ENCODE results near the gene CEP104.
A peak's percentile ranks its signal among the peaks of the same experiment; 100 is the strongest.

CEP104 gene

DNA sequence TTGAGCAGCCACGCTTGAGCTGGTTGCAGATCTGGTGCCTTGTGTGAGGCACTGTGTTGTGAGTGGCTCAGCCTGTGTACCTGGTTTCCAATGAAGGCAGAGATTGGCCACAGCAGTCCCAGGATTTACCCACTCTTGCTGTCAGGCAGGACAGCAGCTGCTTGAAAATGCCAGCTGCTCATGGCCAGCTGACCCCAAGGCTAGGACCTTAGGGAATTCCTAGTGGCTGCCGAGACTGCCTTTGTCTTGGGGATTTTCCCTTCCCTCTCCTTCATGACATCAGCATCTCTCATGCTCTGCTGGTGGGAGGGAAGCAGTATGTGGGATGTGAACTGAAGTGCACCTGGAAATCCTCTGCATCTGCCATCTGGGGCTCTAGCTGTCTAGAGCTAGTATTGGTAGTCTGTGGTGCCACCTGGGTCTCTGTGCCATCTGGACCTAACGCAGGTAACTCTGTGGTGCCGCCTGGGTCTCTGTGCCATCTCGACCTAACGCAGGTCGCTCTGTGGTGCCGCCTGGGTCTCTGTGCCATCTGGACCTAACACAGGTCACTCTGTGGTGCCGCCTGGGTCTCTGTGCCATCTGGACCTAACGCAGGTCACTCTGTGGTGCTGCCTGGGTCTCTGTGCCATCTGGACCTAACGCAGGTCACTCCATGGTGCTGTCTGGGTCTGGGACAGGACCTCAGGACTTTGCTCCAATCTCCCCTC is 56.9 kb downstream of the CEP104 start:
- DNase-seq (ENCODE audit: low spot score), result peak; percentile 31

DNA sequence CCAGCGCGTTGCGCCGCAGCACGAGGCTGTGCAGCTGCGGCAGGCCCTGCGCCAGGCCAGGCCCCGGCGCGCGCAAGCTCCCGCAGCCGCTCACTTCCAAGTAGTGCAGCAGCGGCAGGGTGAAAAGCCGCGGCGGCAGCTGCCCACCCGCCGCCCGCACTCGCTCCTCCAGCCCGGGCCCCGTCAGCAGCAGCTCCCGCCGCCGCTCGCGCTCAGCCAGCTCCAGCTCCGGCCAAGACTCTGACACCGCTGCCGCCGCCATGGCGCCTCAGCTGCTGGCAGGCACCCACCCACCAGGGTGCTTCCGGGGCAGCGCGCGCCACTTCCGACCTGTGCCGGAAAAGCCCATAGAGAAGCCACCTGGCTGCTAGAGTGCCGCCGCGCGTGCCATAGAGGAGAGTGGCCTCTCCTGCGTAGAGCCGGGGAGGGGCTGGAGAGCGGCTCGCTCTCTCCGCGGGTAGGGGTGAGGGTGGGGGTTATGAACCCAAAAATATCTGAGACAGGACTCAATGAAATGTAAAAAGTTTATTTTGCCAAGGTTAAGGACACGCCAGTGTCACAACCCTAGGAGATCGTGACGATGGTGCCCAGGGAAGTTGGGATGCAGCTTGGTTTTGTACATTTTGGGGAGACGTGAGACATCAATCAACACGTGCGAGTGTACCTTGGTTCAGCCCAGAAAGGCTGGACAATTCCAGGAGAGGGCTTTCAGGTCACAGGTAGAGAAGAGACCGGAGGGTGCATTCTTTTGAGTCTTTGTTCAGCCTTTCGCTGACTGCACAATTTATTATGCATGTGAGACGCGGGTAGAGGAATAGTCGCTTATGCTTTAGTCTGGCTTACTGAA is 60.6 kb downstream of the CEP104 start, which contains the start of gene LRRC47:
Gene LRRC47 (minus strand): TSS at position 284 of the 847 bp plus-strand sequence. CDS start 22 bp downstream, at position 262.
- DNase-seq (ENCODE audit: low spot score), result peak; percentile 79

DNA sequence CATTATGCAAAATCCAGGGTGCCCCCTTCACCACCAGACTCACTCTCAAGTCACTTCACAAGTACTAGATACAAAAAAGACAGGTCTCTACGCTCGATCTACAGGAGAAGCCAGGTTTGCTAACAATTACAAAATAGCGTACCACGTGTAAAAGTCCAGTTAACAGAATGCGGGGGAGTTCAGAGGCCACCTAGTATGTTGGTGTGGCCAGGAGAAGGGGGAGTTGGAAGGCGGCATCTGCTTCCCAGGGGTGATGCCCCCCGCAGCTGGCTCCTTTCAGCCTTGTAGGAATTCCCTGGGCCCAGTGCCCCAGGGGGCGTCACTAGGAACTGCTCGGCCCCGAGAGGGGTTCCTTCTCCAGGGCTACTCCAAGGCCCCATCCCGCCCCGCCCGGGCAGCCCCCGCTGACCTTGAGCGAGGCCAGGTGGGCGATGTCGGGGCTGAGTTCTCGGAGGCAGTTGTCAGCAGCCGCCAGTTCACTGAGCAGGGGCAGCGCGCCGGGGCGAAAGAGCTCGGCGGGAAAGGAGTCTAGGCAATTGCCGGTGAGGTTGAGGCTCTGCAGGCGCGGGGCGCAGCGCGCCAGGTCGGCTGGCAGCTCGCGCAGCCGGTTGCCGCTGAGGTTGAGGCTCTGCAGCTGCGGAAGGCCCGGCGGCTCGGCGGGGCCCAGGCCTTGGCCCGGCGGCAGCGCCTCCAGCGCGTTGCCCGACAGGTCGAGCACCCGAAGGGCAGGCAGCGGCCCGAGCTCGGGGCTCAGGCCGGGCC is 61.4 kb downstream of the CEP104 start:
- DNase-seq (ENCODE audit: low spot score), result no peak

DNA sequence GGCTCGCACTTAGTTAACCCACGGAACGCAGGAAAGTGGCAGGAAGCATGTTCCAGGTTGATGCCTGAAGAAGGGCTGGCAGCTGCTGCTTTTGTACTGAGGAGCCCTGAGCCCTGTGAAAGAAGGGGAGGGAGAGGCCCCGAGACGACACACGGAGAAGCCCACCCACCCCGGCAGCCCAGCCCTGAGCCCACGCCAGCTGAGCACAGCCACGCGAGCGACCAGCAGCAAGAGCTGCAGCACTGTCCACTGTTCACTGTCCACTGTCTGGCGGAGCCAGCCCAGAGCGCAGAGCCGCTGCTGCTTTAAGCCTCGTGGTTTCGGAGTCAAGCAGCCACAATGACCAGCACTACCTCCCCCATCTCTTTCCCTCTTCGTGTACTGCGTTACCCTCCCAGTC is 66.1 kb downstream of the CEP104 start:
- no peak for DNase-seq (ENCODE audit: low spot score)

DNA sequence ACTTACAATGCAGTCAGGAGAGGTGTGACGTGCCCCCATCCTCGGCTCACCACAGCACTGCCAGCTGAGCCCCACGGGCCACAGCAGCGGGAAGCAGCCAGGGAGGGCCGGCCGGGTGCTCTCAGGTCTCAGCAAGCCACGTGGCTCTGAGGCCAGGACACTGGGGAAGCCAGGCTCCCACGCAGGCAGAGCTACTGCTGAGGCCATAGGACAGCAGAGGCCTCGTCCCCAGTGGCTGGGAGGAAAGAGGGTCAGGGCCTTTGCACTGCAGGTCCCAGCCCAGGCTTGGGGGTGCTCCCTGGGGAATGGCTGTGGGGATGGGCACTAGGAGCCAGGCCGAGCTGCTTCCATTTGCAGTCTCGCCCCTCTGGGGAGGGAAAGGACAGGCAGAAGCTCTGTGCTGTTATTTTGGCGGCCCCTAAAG is 66.5 kb downstream of the CEP104 start:
- no peak for DNase-seq (ENCODE audit: low spot score)

DNA sequence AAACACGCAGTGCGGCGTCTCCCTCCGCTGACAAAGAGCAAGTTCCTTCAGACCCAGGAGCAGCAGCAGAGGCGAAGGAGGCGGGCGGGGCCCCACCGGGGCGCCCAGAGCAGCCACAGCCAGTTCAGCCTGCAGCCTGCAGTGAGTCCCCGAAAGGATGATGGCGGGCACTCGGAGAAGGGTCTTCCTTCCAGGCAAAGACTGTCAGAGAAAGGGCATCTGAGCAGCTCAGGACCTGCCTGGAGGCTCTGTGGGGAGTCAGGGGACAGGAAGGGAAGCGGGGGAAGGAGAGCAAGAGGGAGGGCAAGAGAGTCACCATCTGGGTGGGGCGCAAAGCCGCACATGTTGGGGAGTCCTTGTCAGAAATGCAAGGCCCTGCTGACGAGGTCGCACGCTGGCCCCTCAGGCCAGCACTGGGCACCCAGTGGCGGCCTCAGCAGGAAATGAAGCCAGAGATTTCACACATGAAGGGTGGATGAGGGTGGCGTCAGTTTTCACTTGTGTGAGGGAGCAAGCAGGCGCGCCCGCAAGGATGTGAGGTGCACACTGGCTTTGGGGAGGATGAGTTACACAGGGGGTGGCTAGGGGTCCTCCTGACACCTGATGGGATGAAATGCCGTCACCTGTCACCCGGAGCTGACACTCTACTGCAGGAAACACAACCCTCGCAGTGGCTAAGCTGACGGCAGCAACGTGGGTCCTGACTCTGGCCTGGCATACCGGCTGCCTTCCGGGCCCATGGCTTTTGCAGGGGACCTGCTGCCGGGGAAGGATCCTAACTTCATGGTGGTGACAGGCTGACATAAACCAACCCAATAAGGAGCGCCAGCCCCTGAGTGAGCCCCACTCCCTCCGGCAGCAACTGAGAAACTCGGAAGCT is 67.3 kb downstream of the CEP104 start:
- DNase-seq (ENCODE audit: low spot score), result no peak

DNA sequence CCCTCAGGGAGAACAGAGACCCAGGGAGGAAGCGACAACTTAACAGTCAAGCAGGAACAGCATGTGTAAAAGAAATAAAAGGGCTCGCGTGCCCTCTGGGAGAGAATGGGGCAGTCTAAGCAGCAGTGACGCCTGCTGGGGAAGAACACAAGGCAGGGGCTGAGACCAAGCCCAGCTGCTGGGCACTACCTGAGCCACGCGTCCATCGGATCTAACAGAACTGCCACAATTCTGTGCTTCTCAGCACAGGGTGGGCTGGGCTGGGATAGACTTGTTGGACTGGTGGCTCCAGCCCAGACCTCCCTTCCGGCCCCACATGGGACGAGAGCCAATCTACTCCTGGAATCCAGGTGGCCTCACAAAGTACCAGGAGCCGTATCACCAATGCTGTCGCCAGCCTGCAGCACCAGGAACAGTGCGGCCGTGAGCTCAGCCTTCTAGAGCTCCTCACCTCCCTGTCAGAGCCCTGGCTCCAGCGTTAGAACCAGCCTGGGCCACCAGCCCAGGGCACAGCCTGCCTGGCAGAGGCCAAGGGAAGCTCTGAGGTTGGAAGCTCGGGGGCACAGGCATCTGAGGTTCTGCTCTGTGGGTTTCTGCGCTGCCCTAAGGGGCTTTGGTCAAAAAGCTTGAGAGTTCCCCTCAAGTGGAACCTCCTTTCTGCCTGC is 68.1 kb downstream of the CEP104 start:
- DNase-seq (ENCODE audit: low spot score), result no peak

DNA sequence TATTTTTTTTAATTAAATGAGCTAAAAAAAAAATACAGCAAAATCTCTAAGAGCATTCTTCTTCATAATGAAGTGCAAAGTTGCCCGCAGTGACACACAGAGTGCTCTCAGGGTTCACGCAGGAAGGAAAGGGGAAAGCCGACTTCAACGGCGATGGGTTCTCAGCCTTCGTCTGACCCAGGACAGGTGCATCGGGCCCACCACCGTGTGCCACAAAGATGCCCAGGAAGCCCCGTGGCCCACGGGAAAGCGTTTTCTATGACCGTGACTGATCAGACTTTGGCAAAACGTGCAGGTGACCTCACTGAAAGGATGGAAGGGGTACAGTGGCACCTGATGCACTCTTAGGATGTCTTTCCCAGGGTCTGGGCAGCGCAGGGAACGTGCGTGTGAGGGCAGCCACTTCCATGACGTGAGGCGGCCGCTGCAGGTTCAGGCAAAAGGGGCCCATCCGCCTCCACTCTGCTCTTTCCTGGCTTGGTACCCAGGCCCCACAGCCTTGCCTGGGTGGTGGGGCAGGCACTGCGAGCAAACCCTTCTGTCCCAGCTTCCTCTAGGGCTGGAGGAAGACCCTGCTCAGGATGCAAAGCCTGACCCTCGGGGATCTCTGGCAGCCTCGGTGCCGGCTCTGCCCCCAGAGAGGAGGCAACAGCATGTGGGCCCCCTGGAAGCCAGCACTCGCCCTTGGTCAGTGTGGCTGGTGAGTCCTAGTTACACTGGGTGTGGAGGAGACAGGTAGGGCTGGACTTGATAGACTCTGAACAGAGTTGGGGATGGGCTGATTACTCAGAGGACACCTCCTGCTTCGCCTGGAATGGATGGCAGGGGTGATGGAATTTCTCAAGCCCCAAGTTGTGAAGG is 69.0 kb downstream of the CEP104 start:
- no peak for DNase-seq (ENCODE audit: low spot score)

DNA sequence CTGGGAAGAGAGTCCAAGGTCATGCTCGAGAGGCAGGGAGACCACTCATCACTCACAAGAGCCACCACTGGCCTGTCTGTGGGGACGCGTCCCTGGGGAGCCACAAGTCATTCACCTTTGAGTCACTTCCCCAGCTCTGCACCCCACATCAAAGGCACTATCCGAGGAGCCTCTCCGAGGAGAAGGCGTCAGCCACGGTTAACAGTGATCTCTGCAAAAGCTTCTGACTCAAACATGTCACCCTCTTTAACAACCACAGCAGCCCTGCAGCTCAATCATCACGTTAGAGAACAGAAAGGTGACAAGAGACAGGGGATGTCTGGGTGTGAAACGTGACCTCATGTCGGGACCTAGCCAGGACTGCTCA is 69.7 kb downstream of the CEP104 start:
- no peak for DNase-seq (ENCODE audit: low spot score)

DNA sequence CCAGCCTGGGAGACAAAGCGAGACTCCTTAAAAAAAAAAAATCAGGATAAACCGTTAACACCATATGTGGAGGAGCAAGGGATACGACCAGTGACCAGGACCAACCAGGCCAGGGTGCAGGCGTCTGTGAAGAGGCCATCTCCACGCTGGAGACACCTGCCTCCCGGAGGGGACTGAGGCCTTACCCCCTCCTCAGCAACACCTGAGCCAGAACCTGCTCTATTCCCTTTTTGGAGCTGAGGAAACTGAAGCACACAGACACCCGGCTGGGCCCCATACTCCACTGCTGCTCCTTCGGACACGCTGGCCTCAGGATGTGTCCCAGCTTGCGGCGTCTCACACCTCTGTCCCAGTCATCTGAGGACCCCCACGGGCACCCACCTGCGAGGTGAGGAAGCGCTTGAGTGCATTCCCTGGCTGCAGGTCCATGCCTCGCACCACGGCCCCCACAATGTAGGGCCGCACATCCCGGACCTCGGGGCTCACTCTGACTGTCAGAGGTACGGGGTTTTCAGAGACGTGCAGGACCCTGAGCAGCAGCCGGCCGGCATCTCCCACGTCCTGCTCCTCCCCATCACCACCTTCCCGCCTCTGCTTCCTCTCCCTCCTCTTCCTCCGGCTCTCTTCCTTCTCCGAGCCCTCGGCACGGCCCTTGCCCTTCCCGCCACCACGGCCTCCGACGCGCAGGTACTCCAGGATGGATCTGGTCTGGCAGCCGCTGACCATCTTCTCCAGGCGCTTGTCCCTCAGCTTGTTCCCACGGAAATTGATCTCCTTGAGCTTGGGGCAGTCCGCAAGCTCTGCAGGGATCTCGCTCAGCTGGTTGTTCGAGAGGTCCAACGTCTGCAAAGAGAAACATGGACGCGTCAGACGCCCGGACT is 70.3 kb downstream of the CEP104 start:
- DNase-seq (ENCODE audit: low spot score), result no peak

DNA sequence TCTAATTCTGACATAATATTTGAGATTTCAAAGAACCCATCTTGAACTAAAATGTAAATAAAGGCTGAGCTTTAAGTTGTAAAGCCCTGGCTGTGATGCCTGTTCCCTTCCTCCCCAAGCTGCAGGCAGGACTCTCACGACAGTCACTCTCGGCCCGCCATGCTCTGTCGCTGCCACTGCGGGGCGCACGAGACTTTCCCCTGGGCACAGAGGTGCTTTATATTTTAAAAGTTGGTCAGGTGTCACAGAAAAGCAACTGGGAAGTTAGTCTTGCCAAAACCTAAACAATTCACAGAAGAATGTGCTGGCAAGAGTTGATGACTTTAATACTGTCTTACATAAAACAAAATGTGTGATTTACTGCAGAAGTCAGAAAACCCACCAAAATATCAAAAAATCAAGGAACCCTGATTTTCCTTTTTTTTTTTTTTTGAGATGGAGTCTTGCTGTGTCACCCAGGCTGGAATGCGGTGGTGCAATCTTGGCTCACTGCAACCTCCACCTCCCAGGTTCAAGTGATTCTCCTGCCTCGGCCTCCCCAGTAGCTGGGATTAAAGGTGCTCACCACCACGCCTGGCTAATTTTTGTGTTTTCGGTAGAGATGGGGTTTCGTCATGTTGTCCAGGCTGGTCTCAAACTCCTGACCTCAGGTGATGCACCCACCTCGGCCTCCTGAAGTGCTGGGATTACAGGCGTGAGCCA is 71.4 kb downstream of the CEP104 start:
- DNase-seq (ENCODE audit: low spot score), result no peak

DNA sequence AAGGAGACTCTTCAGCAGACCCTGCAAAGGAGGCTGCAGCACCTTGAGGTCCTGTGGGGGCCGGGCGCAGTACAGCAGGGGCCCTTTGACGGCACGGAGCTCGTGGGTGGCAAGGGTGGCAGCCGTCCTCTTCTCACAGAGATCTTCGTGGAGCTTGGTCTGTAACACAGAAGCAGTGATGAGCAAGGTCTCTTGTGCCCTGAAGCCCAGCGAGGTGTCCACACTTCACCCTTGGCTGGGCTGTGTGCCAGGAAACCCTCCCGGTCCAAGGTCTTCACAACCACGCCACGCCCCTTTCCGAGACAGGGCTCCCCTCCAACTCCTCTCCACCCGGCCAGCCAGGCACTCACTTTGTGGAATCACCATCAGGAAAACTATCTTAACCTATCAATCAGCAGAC is 72.0 kb downstream of the CEP104 start:
- DNase-seq (ENCODE audit: low spot score), result no peak

DNA sequence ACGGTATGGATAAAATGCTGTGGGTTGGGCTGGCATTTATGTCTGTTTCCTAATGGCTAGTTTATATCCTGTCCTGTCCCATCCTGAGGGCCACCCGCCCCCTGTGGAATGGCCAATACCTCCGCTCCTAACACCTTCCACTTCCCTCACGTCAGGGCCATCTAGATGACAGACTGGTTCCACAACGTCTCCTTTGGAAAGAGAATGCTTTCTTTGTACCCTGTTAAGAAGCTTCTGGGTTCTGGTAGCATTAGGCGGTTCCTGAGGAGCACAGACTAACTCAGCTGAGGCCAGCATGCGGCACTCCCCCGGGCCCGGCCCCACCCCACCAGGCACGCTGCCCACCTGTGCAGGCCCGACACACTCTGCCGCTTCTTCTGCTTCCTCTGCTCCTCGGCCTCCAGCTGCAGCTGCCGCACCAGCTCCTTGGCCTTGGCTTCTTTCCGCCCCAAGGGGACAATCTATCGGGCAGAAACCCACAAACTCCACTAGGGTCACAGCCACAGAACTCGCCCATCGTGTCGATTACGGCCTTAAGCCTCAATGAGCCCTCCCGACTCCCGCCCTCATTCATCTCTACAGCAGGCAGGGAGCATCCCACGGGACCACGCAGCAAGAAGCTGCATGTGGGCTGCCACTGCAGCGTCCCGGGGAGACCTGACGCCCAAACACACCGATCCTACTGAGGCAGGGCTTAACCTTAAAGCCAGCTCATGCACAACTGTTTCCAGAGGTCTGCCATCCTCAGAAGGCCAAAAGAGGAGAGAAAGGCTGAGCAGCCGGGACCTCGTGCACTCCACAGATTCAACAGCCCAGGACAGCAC is 73.1 kb downstream of the CEP104 start:
- no peak for DNase-seq (ENCODE audit: low spot score)

DNA sequence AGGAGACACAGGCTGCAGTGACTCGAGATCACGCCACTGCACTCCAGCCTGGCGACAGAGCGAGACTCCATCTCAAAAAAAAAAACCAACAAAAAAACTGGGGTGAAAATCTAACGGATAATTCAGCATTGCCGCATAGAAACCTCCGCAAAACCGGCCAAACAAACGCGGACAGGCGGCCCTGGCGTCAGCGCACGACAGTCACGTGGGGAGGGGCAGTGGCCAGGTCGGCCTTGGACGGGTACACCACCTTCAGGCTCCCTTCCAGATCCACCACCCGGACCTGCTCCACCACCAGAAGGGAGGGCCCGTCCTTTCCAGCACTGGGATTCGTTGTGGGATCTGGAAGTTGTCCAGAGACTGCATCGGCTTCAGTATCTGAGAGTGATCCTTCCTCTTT is 76.1 kb downstream of the CEP104 start:
- no peak for DNase-seq (ENCODE audit: low spot score)

DNA sequence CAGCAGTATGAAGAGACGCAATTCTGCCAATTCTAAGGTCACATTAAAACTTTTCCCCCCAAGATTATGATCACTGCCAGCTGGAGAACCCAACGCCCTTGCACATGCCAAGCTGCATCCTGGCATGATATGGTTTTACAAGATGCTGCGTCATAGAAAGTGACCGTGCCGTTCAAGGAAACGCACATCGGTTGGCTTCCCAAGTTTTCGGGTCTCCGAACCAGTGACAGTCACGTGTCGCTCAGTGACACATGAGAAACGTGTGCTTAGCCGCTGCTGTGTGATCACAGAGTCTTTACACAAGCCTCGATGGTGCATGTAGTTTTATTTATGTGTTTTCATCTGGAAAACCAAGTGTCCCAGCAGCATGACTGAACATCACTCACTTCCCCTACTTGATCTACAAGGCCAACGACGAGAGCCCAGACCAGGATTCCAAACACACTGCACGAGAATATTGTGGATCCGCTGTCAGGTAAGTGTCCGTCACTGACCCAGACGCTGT is 77.0 kb downstream of the CEP104 start:
- no peak for DNase-seq (ENCODE audit: low spot score)

DNA sequence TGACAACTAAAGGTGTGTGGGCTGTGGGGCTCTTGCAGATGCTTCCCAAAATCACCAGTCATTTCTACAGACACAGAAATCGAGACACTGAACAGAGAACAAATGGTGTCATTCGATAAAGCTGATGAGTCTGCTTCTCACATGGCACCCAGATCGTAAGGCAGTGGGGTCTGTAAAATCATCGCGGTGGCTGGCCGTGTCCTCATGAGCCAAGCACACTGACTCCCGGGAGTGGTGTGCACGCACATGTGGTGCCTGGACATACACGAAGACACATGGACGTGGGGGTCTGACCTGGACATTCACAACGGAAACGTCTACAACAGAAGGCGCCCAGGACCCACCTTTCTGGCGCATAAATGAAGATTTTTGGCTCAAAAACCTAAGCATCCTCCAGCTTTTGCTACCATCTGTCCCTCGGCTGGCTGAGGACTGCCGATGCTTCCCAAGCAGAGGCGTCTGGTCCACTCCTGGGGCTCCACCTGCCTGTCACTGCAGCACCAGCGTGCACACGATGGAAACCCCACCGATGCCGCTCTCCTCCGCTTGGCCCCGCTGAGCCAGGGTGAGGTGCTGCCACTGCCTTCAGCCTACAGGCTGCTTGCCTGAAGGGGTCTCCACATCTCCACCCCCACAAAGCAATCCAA is 77.6 kb downstream of the CEP104 start:
- DNase-seq (ENCODE audit: low spot score), result no peak
